GM19372 (cell line): Measurements from ENCODE around the gene LRRC8D.

Source experiments
- ATAC-seq: cut with Tn5 transposase; IDR thresholded peaks from one replicate; pipeline ENCODE4 v1.9.1; 2021; ENCODE audit warnings: mild to moderate bottlenecking, low read depth, moderate library complexity; ENCODE audit not compliant: unreplicated experiment

LRRC8D gene

DNA sequence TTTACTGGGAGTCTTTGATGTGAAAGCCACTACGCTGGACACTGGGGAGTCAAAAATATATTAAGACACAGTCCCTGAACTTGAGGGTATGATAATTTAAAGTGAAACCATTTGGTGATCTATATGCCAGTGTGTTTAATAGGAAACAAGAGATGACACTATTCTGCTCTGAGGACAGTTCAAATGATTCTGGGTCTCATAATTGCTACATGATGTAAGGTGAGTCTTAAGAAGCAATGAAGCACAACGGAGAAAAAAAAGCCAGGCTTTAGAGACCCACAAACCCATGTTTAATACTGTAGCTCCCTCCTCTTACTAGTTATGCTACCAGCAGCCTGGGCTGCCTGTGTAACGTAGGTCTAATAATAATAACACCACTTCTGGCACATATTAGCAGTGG, 14.2 kb upstream of the LRRC8D start:
- ATAC-seq = no peak

DNA sequence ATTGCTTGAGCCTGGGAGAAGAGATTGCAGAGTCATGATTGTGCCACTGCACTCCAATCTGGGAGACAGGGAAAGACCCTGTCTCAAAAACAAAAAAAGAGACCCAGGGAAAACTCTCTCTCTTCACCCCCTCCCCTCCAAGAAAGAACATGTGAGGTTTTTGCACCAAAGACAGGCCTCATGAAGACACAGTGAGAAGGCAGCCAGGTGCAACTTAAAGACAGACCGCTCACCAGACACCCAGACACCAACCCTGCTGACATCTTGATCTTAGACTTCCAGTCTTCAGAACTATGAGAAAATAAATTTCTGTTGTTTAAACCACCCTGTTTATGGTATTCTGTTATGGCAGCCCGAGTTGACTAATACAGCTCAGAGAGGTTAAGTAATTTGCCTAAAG, 13.3 kb upstream of the LRRC8D start:
- ATAC-seq = no peak

DNA sequence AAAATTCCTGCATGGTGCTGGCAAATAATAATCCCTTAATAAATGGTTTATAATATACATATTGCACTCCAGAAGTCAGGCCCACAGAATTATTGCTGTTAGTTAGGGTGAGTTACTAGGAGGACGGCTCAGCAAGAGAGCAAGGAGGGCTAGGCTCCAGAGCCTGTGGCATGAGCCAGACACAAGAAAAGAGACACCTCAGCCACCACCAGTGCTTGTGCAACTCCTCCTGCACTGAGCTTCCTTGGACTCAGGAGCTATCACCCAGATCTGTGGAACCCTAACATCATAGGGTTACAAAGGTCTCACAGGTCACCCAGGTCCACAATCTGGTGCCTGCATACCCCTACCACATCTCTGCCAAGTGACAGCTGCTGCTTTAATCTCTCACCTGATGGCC, 12.8 kb upstream of the LRRC8D start:
- ATAC-seq = no peak

DNA sequence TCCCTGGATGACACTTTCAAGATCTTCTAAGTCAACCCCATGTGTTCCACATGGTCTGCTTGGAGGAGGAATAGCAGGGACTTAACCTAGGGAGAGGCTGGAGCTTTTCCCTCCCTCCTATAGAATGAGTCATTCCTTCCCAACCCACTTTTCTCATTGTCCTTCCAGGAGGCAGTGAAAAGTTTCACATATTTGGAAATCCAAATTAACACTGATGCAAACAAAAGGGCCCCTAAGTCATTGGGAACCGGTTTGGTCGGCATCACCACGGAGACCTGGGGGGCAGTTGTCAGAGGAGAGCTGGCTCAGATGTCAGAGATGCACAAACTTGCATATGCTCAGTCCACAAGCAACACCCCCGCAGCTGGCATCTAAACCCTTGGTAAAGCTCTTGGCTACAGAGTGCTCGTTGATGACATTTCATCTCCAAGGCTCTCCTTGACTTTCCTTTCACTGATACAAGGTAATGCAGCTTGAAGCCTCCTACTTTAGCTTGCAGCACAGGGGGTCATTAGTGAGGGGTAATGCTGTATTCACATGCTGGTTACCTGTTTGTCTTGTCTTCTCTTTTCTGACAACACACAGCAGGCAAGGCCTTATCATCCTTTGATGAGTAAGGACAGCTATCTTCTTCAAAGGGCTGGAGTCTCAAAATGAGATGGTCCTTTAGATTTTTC, 12.3 kb upstream of the LRRC8D start:
- no peak for ATAC-seq

DNA sequence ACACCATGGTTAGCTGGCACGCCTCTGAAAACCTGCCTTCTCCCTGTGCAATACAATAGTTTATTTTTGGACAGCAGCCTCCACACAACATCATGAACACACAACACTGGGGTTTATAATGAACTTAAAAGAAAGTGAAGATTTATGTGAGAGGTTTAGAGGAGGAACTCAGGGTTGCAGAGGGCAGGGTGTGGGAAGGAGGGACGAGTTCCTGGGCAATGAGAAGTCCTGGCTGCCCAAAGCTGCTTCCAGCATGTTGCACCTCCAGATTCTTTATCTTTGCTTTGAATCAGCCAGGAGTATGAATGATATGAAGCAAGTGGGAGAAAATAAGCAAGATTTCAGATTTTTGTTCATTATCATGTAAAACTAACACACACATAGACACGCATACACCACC, 11.3 kb upstream of the LRRC8D start:
- ATAC-seq = no peak

DNA sequence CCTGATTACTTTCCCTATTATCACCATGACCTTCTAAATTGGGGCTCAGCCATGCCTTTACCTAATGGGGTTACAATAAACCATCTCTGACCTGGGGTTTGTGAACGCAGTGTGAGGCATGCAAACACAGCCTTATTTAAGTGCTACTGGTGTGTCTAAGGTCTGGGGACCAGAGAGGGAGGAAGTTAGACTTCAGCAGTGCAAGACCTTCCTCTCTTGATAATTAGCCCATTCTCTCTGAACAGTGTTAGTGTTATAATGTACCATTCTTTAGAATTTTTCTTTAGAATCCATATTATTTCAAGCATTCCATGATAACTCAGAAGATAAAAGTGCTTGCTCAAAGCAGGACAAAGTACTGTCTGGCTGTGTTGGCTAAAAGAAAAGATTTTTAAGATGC, 10.5 kb upstream of the LRRC8D start:
- ATAC-seq = no peak

DNA sequence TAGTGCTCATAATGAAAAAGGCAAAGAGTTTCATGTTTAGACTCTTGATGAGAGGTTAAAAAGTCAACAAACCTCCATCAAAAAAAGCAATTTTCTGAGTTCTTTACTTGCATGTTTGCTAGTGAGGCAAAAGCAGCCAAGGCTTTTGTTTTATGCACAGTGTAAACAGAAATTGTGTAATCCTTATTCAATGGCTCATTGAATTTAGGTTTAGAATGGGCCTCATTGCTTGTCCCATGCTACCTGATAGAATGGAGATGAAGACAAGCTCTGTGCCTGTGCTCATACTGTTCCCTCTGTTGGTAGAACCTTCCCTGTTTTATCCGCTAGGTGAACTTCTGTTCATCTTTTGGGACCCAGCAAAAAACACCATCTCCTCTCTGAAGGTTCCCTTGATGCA, 10.0 kb upstream of the LRRC8D start:
- no peak for ATAC-seq

DNA sequence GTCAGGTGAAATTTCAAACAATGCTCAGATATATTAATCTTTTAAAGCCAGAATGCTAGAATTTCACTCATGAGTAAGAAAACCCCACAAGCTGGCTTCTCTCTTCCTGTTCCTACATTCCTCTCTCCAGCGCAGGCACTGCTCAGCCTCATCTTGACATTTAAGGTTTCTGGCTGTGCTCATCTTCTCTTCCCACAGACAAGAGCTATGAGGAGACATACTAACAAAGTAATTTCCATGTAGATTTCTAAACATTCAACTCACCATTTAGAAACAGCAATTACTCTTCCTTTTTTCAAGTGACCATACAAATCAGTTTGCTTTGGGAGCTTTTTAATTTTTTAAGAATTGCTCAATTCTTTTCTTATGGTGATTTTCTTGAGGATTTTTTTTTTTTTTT, 7.8 kb upstream of the LRRC8D start:
- no peak for ATAC-seq

DNA sequence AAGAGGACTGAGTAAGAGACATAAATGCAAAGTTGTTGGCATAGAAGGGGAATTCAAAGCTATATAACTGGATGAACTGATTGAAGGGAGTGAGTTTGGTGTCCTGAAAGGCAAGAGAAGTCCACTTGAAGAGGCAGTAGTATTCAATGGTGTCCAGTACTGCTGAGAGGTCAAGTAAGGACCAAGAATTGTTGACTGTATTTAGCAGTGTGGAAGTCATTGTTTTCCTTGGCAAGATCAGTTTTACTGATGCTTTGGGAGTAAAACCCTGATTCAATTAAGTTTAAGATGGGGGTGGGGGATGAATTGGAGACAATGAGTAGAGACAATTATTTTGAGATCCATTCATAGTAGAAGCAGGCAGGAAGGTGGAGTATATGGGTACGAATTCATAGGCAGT, 5.8 kb upstream of the LRRC8D start:
- no peak for ATAC-seq

DNA sequence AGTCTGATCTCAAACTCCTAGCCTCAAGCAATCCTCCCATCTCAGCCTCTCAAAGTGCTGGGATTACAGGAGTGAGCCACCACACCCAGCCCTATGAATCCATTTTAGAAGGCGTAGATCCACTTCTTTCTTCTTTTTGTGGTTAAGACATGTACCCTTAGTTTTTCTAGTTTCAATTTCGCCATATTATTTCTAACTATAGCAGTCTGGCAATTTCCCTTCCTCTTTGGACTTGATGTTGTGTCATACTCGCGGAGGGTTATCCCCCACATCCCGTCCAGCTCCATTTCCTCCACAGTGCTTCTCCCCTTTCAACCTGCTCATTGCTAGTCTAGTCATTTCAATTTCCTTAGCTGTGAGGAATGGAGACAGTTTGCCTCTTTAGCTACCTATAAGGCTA, 5.2 kb upstream of the LRRC8D start:
- no peak for ATAC-seq

DNA sequence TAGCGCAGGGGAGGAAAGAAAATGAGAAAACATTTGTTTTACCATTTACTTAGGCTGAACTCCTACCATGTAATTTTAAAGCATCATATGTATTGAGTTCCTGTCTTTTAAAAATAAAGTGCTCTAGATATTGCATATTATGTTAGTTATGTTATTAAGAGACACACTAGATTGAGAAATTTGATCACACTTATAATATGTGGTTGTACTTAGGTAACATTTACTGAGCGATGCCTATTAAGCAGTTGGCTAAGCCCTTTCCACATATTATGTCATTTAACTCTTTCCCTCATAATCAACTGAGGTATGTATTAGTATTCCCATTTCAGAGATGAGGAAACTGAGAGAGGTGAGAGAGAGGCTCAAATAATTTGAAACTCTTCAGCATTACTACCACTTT, 4.5 kb upstream of the LRRC8D start:
- ATAC-seq = no peak

DNA sequence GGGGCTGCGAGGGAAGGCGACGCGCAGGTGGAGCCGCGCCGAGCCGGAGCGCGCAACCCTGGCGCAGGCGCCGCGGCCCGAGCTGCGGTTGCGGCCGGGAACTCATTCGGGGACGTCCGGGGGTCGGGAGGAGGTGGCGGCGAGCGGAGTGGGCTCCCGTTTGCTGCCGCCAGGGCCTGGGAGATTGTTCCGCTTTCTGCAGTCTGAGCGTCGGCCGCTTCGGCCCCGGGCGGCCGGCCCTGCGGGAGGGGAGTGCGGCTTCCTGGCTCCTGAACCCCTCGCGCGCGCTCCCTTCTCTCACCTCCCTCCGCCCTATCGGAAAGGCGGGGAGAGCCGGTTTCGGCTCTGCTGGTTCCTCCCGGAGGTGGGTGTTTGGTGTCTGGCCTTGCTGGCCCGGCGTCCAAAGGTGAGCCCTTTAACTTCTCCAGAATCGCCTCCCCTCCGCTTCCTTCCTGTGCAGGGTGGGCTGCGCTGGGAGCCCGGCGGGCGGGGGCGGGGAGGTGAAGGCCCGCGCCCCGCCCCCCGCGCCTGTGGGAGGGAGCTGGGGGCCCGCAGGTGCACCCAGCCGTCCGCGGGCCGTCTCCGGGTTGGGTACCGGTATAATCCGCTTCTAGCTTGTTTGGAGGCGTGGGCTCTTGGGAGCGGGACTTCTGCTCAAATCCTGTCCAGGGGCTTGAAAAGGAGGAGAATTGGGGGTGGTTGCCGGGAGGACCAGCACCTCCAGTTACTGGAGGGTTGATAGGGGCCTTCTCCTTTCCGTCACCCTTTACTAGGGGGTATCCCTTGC, 683 bp downstream of the LRRC8D start:
- ATAC-seq = peak; percentile 48

DNA sequence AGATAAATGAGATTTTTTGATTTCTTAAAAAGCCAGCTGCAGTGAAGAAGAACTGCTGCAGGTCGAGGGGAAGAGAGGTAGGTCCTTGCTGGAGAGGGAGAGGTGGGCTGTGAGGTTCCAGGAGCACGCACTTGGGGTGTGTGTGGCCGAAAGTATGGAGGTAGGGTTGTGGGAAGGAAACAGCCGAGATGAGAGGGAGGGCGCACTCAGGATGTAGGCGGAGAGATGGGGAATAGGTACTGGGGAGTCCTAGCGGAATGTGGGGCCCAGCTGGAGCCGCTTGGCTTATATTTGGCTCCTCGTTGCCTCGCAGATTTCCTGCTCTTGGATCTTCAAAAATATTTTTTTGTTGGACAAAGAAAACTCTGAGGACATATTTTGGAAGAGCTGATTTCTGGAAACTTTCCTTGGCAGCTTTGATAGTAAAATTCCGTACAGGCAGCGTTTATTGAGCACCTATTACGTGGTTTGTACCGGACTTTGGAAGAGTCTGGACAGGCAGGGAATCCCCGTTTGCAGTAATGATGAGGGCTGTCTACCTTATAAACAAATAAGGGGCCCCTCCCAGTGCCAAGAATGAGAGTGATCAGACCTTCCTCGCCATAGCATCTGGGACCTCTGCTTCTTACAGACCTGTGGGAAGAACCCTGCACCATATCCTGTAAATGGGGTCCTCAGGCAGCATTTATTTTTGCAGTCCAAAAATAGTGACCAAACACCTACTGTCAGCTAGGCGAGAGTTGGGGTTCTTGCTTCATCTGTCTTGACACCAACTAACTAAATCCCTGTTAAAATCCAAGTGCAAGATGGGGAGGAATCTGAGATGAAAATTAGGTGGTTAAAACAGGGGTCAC, 1.5 kb downstream of the LRRC8D start:
- no peak for ATAC-seq

DNA sequence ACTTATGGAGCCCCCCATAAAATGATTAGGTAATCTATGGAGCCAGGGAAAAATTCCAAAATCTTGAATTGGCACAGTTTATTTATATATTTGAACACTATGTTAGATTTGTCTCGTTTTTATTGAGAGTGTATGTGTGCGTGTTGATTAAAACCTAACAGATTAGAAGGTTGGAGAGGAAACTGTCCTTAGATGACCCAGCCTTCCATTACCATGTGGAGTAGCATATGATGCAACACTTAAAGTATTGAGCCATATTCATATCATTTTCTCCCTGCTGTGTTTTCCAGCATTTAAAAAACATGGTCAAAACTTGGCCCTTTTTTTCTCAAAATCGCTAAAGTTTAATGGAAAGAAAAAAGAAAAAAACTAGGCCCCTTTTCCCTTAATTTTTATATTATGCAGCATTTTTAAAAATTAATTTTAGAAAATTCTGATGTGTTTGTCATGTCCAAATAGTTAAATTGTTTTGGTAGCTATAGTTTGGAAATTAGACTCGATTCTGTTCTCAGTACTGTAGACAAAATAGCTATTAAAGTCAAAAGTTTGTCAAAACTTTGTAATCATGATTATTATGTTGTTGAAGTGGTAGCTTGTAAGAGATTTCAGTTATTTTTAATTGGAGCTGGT, 2.3 kb downstream of the LRRC8D start:
- no peak for ATAC-seq

DNA sequence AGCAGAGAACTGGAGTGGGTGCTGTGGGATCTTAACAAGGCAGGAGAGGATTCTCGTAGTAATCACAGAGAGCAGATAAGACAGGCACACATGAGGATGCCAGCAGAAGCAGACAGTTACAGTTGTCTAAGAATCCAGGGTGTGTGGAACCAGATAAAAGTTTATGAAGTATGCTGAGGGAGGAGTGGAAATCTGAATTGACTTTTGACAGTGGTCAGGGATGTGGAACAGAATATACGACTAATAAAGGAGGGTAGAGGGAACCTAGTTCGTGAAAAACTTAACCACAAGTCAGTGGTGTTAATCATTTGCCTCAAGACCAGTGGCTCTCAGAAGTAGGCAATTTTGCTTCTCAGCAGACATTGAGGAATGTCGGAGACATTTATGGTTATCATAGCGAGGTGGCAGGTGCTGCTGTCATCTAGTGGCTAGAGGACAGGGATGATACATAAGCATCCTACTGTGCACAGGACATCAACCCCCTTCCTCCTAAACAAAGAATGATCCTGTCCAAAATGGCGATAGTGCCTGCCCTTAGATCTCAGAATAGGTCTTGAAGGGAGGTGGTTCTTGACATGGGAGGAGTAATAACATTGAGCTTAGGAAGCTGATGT, 3.0 kb downstream of the LRRC8D start:
- ATAC-seq = no peak

DNA sequence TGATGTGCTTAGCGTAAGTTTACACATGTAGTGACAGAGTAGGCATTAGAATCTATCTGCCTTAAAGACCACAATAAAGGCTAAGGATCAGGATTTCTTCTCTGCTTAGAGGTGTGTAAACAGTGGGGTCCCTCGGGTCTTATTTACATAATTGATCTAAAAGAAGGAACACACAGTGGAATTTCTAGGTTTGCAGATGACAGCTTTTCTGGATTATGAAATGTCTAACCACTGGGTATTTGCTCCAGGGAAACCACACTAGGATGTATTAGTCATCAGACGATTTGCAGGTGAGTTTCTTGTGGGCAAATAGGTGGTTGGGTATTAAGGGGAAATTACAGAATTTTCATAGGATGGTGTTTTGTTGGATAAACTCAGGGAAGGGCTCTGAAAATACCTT, 5.8 kb downstream of the LRRC8D start:
- ATAC-seq = no peak

DNA sequence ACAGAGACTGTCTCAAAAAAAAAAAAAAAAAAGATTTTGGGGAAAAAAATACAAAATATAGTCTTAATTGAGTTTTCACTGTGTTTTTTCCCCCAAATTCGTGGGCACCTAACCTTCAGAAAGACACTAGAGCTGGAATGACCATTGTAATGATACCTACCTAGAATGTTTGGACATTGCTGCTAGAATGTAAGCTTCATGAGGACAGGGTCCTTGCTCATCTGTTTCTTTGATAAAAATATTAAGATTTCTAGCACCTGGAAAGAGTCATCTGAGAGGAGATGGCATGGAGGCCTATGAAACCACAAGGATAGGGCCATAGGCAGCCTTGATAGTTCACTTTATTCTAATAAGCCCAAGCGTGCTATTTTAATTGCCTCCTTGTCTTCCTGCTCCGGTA, 6.5 kb downstream of the LRRC8D start:
- ATAC-seq = no peak

DNA sequence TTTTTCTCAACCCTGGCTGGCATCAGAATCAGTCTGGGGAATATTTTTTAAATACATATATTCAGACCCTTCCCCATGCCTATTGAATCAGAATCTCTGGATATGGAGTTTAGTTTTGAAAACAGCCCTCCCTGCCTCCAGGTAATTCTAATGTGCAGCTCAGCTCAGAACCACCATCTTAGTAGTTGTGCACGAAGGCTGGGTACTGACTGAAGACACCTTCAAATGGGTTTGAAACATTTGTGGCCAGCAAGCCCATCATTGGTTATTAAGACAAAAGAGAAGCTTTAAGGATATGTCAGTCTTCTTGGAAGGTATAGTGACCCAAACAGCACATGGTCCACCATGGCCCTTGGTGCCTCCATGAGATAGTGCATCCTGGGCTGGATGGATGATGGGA, 7.1 kb downstream of the LRRC8D start:
- ATAC-seq = no peak

DNA sequence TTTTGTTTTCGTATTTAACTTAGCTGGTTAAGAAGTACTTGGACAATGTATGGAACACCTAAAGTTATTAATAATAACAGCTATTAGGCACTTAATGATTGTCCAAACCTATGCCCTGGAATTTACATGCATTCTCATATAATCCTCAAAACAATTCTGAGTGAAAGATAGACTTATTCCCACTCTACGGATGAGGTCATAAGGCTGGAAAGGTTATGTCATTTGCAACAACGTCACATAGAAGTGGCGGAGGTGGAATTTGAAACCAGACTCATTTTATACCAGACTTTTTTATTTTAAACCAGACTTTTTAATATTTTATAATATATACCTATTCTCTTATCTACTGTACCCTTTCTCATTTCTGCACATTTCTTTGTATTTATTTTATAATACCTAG, 8.4 kb downstream of the LRRC8D start:
- no peak for ATAC-seq

DNA sequence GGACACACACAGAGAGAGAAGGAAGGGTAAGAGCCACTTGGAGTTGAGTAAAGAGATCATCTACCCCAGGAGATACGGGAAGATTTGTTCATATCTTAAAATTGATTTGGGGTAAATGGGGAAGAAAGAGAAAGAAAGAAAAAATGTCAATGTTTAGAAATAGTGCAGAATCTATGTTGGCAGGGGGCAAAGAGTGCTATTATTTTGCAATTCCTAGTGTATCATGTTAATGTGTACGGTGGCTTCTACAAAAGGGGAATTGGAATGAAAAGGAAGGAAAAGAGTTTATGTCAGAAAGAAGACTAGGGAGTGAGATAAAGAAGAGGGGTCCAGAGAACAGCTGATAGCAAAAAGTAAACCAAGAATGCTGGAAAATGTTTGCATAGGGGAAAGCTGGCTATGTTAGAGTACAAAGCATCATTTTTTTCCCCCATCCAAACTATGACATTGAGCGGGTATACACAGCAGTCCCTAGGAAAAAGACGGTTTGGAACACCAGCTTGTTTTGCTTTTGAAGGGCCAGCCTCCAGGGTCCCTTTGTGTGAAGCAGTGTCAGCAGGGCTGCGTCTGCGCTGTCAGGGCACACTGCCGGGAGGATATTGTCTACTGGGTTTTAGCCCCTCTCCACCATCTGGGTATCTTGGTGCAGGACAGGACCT, 10.8 kb downstream of the LRRC8D start:
- no peak for ATAC-seq
